Lower leg skin (tissue), 4 donors: ENCODE measurements around the gene GCNT2. TPM values are rescaled to one million over a fixed set of nuclear protein-coding genes. Genes with fewer than 3 reads are reported as not detected.

Source experiments
- DNase-seq, 2 donors: peaks; one replicate each; pipeline ENCODE4 v3.0.0-alpha.2; 2019; ENCODE audit warnings: low spot score in 2 of 2
- H3K4me3 ChIP-seq: fragments of 200-600 bp; sonication (generic); 2 replicates; pipeline ENCODE4 v1.5.1; 2017; ENCODE audit warnings: mild to moderate bottlenecking, low read depth; ENCODE audit not compliant: poor library complexity, severe bottlenecking
- CTCF ChIP-seq, 3 donors: fragments of 450-650 bp; IDR thresholded peaks; one replicate each; pipeline ENCODE4 v1.5.1; 2016; ENCODE audit warnings: antibody characterized with exemption in 3 of 3, mild to moderate bottlenecking in 3 of 3, moderate library complexity in 2 of 3
- POLR2A ChIP-seq, 2 donors: fragments of 450-650 bp; IDR thresholded peaks; one replicate each; pipeline ENCODE4 v1.6.1; 2016 to 2017; ENCODE audit warnings: antibody characterized with exemption in 2 of 2, mild to moderate bottlenecking in 1 of 2, moderate library complexity in 1 of 2
- WGBS, 2 donors: methylation state at CpG; one replicate each; pipeline ENCODE4 v1.1.5; 2018; 5-methylcytosine and 5-hydroxymethylcytosine counted together
- intact Hi-C: fragments of 100-400 bp; cut with DNase I; formaldehyde crosslinking; loops from one replicate; pipeline ENCODE4 v1.15.0; 2023; ENCODE audit warnings: low total_unique reads
- total RNA-seq, 4 donors: library from RNA; depleted of rRNA; stranded (reverse); fragments of >200 nt; gene quantifications; one replicate each; pipeline ENCODE4 v1.1.0, GENCODE V29; 2016

Gene GCNT2
- total RNA-seq, 4 donors from 2014 or later = 5.6 to 12.0 (median 10.7) TPM

GRCh38 chr6:10535193-10535592, 14.0 kb downstream of the GCNT2 start:
- TF ChIP-seq POLR2A (IDR thresholded peaks at IDR 0.05) = no peak
- TF ChIP-seq CTCF (IDR thresholded peaks at IDR 0.05) = no peak
- 41 to 74% methylated on average over 1 of the region's 1 CpG for WGBS, 2 donors
- no peak overlapping the region for H3K4me3 ChIP-seq
- intact Hi-C loops = no loop called here
- DNase-seq = peak in 1 of 2 donors; percentile 21

DNA sequence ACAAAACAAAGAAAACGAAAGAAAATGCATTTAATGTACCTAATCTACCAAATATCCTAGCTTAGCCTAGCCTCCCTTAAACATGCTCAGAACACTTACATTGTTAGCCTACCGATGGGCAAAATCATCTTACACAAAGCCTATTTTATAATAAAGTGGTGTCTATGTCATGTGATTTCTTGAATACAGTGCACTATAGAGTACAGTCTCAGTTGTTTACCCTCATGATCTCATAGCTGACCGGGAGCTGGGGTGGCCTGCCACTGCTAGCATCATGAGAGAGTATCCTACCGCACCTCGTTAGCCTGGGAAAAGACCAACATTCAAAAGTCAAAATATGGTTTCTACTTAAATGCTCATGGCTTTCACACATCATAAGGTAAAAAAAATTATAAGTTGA, 16.6 kb downstream of the GCNT2 start:
- no peak for DNase-seq
- TF ChIP-seq POLR2A (IDR thresholded peaks at IDR 0.05) (no peak), CTCF (IDR thresholded peaks at IDR 0.05) (no peak)
- WGBS, 2 donors = 89 to 90% methylated on average over 5 of the region's 5 CpGs
- H3K4me3 ChIP-seq = no peak overlapping the region
- intact Hi-C loops = no loop called here

GRCh38 chr6:10540073-10540746, 19.1 kb downstream of the GCNT2 start:
- 83 to 87% methylated on average over 4 of the region's 4 CpGs for WGBS, 2 donors
- TF ChIP-seq CTCF (IDR thresholded peaks at IDR 0.05) (no peak), POLR2A (IDR thresholded peaks at IDR 0.05) (no peak)
- H3K4me3 ChIP-seq = no peak overlapping the region
- DNase-seq = peak in 1 of 2 donors; percentile 20
- intact Hi-C loops = no loop called here

DNA sequence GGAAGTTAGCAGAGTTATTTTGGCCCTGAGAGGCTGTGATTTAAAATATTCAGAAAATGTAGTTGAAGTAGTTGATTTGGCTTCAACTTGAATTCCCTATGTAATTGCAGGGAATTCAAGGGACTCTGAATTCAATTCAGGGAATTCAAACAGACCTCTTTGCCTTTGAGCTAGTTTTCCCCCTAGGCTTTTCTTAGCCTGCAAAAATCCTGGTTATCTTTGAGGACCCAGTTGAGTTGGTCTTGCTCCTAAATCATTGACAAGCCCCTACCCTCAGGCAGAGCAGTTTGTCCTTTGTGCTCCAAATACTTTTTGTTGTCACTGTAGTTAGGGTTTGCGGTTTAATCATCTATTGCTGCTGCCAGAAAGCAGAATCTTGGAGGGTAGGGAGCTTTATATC, 20.4 kb downstream of the GCNT2 start:
- no peak overlapping the region for H3K4me3 ChIP-seq
- TF ChIP-seq CTCF (IDR thresholded peaks at IDR 0.05) (no peak), POLR2A (IDR thresholded peaks at IDR 0.05) (no peak)
- 62 to 64% methylated on average over 1 of the region's 1 CpG for WGBS, 2 donors
- intact Hi-C loops = no loop called here
- peak in 1 of 2 donors; percentile 2 for DNase-seq

- peak in 1 of 2 donors; percentile 10 for DNase-seq
- intact Hi-C loops = no loop called here
- H3K4me3 ChIP-seq = no peak overlapping the region
- TF ChIP-seq CTCF (IDR thresholded peaks at IDR 0.05) (no peak), POLR2A (IDR thresholded peaks at IDR 0.05) (no peak)
- 60 to 66% methylated on average over 2 of the region's 2 CpGs for WGBS, 2 donors
Observed at GRCh38 chr6:10542213-10542612, 21.1 kb downstream of the GCNT2 start.

- WGBS, 2 donors = 93 to 95% methylated on average over 2 of the region's 2 CpGs
- no peak for DNase-seq
- H3K4me3 ChIP-seq = no peak overlapping the region
- intact Hi-C loops = no loop called here
- TF ChIP-seq CTCF (IDR thresholded peaks at IDR 0.05) (no peak), POLR2A (IDR thresholded peaks at IDR 0.05) (no peak)
Observed at GRCh38 chr6:10543488-10543887, 22.3 kb downstream of the GCNT2 start.
